ENCODE results near the gene AWAT1.
"Not testable (repeated sequence)": the region's sequence is repeated elsewhere in the genome, so short reads cannot be mapped to it uniquely, and the experiment has no call there.

The AWAT1 gene

DNA sequence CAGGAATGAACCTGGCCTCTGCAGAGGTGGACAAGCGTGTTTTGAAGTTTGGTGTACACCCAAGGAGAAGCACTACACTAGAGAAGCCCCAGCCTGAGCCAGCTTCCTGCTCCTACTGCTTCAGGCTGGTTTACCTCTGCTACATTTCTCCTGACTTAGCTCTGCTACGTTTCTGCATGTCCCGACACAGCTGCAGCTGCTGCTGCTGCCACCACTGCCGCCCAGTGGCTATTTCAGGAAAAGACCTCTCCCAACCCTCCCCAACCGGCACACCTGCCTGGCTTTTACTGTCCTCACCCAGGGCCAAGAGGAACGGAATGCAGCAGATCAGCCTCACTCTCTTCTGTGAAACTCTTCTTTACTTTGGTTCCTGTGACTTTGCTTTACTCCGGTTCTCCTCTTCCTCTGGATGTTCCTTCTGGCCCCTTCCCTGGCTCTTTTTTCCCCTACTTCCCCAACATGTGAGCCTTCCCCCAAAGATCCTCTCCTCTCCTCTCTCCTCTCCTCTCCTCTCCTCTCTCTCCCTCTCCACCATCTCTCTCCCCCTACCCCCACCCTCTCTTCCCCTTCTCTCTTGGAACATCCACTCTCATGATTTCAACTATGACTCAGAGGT, 28.6 kb downstream of the AWAT1 start:
- DNase-seq = peak; percentile 47

DNA sequence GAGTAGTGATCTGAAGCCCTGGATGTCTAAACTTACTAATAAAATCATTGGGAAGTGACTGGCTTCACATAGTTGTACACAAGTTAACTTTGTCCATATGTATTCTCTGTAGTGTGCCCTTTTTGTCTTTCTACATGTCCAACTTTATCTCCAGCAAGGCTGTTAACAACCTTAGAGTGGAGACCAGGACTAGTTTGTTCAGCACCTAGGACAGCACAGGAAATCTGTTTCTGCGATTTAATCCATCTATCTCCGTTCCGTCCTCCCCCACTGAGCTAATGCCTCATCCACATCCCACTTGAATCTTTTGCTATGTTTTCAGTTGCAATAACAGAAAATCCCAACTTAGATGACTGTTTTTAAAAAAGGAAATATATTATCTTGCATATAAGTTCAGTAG, 30.3 kb downstream of the AWAT1 start:
- no peak for DNase-seq

DNA sequence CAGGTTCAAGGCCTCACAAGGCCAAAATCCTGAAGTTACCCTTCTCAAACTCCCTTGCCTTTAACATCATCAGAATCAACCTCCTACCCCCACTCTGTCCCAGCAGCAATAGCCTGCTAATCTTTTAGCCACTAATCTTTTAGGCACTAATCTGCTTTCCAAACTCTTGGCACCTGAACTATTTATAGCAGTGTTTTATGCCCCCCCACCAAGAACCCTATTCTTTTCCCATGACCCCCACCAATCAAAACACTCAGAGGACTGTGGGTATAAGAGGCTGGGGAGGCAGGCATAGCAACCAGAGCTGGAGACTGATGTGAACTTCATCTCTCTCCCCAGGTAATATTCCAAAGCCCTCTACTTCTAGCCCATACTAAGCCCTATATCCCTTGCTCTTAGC, 33.6 kb downstream of the AWAT1 start, which contains the start of gene ARR3:
TSS of gene ARR3 (plus strand) at position 301 of the 400 bp plus-strand sequence. CDS start 1,052 bp downstream, outside the sequence.
- DNase-seq = no peak

DNA sequence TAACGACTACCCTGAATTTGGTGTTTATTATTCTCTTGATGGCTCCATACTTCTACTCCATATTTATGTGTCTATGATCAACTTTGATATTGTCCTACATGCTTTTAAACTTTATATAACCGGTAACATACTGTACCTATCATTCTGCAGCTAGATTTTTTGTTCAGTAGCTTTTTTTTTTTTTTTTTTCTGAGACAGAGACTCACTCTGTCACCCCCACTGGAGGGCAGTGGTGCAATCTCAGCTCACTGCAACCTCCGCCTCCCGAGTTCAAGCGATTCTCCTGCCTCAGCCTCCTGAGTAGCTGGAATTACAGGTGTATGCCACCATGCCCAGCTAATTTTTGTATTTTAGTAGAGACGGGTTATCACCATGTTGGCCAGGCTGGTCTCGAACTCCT, 39.6 kb downstream of the AWAT1 start:
- DNase-seq = not testable (repeated sequence)

DNA sequence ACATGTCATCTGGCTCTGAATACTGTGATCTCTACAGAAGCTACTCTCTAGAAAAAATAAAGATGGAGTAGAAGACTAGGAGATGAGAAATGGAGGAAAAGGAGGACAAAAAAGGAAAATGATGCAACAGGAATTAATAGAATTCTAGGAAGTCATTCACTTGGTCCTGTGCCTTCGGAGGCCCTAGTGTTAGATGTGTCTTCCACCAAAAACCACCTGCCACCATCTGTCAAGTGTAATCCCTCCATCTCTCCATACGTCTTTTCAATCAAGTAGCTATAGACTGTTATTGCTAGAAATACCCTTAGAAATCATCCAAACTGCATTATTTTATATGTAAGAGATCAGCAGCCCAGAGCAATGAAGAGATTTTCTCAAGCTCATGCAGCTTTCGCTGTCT, 44.6 kb downstream of the AWAT1 start:
- DNase-seq = no peak

DNA sequence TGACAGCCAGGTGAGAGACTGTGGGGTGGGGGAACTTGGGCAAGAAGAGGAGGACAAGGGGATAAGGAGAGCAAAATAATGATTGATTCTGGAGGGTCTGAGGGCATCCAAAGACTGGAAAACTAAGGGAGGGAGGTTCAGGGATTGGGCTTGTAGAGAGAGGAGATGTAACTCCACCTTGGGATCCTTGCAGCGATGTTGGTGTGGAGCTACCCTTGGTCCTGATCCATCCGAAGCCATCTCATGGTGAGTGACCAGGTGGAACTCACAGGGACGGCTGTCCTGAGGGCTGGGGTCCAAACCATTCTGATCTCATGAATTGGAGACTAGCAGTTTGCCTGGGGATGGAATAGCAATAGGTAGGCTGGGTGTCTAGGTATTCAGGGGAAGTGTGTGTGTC, 46.1 kb downstream of the AWAT1 start:
- no peak for DNase-seq

DNA sequence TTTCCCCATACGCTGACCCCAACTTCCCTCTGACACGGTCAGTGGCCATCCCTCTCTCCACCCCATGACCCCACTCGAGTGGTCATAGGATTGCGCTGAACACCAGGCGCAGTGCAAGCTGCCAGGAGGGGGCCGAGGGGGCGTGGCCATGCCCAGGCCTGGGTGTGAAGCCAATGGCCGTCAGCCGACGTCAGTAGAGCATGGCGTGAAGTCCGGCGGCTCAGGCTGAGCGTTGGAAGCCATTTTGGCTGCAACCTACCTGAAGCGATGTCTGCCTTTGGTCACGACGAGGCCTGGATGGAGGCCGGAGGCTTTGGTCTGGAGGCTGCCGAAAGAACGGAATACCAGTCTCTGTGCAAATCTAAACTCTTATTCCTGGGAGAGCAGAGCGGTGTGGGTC, 47.5 kb downstream of the AWAT1 start, which contains the start of gene RAB41:
TSS of gene RAB41 (plus strand) at position 222 of the 400 bp plus-strand sequence. CDS start at position 268, 46 bp downstream.
- DNase-seq = no peak

DNA sequence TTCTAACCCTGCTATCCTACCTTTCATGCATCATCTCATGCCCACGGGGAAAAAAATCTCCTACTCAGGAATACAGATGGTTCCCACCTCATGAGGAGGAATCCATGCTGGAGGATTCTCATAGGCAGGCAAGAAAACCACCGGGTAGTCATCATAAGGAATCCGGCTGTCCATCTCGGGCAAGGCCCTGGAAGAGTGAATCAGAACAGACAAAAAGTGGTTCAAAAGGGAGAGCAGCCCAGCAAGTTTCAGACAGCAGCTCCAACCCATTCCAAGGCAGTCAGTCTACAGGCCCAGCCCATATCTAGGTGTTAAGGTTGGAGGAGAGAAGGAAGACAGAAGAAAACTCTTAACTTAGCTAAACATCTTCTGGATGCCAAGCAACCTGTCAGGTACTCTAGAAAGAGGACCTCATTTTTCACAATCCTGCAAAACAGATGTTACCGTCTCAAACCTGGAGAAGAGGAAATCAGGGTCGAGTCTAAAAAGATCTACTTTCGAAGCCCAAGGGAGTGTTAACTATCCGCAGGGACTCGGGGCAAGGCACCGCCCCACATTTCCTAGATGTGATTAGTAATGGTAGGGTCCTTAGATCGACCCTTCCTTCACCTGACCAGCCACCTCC, 54.8 kb downstream of the AWAT1 start:
- DNase-seq = no peak
